ENCODE results near the gene NDUFA12.

DNA sequence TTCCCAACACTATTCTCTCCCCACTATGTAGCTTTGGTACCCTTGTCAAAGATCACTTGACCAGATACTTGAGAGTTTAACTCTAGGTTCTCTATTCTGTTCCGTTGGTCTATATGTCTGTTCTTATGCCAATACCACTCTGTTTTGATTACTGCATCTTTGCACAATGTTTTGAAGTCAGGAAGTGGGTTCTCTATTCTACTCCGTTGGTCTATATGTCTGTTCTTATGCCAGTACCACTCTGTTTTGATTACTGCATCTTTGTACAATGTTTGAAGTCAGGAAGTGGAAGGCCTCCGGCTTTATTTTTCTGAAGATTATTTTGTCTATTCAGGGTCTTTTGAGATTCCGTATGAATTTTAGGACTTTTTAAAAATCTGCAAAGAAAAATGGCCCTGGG is 2.7 kb upstream of the NDUFA12 start:
- TF ChIP-seq, protein P1, sequence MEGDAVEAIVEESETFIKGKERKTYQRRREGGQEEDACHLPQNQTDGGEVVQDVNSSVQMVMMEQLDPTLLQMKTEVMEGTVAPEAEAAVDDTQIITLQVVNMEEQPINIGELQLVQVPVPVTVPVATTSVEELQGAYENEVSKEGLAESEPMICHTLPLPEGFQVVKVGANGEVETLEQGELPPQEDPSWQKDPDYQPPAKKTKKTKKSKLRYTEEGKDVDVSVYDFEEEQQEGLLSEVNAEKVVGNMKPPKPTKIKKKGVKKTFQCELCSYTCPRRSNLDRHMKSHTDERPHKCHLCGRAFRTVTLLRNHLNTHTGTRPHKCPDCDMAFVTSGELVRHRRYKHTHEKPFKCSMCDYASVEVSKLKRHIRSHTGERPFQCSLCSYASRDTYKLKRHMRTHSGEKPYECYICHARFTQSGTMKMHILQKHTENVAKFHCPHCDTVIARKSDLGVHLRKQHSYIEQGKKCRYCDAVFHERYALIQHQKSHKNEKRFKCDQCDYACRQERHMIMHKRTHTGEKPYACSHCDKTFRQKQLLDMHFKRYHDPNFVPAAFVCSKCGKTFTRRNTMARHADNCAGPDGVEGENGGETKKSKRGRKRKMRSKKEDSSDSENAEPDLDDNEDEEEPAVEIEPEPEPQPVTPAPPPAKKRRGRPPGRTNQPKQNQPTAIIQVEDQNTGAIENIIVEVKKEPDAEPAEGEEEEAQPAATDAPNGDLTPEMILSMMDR (IDR thresholded peaks at IDR 0.05) = no peak
- no peak for TF ChIP-seq POLR2A (IDR thresholded peaks at IDR 0.05)
- TF ChIP-seq POLR2AphosphoS5 (IDR thresholded peaks at IDR 0.05) = no peak
